Panc1 (cell line): ENCODE data around the gene MAN1A1. TPM values are rescaled to one million over a fixed set of nuclear protein-coding genes. Genes with fewer than 3 reads are reported as not detected.

Source experiments
- ATAC-seq: fragments of 200-7000 bp; cut with Tn5 transposase; 2 replicates; pipeline ENCODE4 v1.9.1; 2020; ENCODE audit warnings: mild to moderate bottlenecking, moderate library complexity
- BruUV-seq: library from RNA; stranded (reverse); fragments of 400-500 nt; replicated peaks from 2 replicates; lab custom pipeline; 2021; lab: Mats Ljungman, UMichigan
- CTCF ChIA-PET: fragments of 300-600 bp; sonication (Branson Sonifier 250); formaldehyde crosslinking; loops from one replicate; lab custom pipeline; 2022; ENCODE audit warnings: antibody characterized with exemption; lab: Charles Lee
- POLR2A ChIA-PET: fragments of 300-600 bp; sonication (Branson Sonifier 250); formaldehyde crosslinking; loops from one replicate; lab custom pipeline; 2022; ENCODE audit warnings: antibody characterized with exemption; lab: Charles Lee
- DNase-seq: peaks from one replicate; pipeline ENCODE4 v3.0.0-alpha.2; 2010; ENCODE audit warnings: low read depth, low spot score
- H3K27ac ChIP-seq: 2 replicates; pipeline ENCODE4 v1.5.1; 2011; ENCODE audit warnings: mild to moderate bottlenecking, low read length, inconsistent platforms
- H3K27me3 ChIP-seq: fragments of 200-500 bp; sonication (Bioruptor generic); 2 replicates; pipeline ENCODE4 v1.6.0; 2014; ENCODE audit warnings: low read length, inconsistent platforms; ENCODE audit not compliant: control insufficient read depth, insufficient read depth
- H3K36me3 ChIP-seq: fragments of 200-500 bp; sonication (Bioruptor generic); 2 replicates; pipeline ENCODE4 v1.5.1; 2014; ENCODE audit warnings: inconsistent platforms, mild to moderate bottlenecking, low read length, moderate library complexity; ENCODE audit not compliant: control insufficient read depth, insufficient read depth
- H3K4me1 ChIP-seq: 2 replicates; pipeline ENCODE4 v1.5.1; 2011; ENCODE audit warnings: inconsistent platforms, mild to moderate bottlenecking, low read length, moderate library complexity; ENCODE audit not compliant: control insufficient read depth, insufficient read depth
- H3K4me3 ChIP-seq, 2 experiments: 2 replicates each; pipeline ENCODE4 v1.5.1; 2011 to 2012; ENCODE audit warnings: low read depth in 2 of 2, low read length in 2 of 2, mild to moderate bottlenecking in 2 of 2, inconsistent platforms in 1 of 2, moderate library complexity in 1 of 2
- H3K9me3 ChIP-seq: fragments of 200-500 bp; sonication (Bioruptor generic); 2 replicates; pipeline ENCODE4 v1.5.1; 2014; ENCODE audit warnings: low read depth, mild to moderate bottlenecking, inconsistent platforms, low read length, moderate library complexity; ENCODE audit not compliant: control insufficient read depth, insufficient read depth
- CTCF ChIP-seq: fragments of 450-650 bp; IDR thresholded peaks from 2 replicates; pipeline ENCODE4 v1.5.1; 2017; ENCODE audit warnings: mild to moderate bottlenecking
- POLR2AphosphoS5 ChIP-seq: IDR thresholded peaks from 2 replicates; pipeline ENCODE4 v1.6.1; 2012; ENCODE audit warnings: mild to moderate bottlenecking, low read depth, low read length, moderate library complexity
- REST ChIP-seq, 2 experiments: IDR thresholded peaks; 2 replicates each; pipeline ENCODE4 v1.6.1; 2011 to 2012; ENCODE audit warnings: low read depth in 2 of 2, control low read depth in 1 of 2, low read length in 1 of 2, mild to moderate bottlenecking in 1 of 2, moderate library complexity in 1 of 2; ENCODE audit not compliant: insufficient read depth in 1 of 2
- SIN3A ChIP-seq: IDR thresholded peaks from 2 replicates; pipeline ENCODE4 v1.6.1; 2012; ENCODE audit warnings: low read depth, mild to moderate bottlenecking, low read length, moderate library complexity, borderline replicate concordance; ENCODE audit not compliant: insufficient read depth
- TCF7L2 ChIP-seq: IDR thresholded peaks from 2 replicates; pipeline ENCODE4 v1.6.1; 2011; ENCODE audit warnings: mild to moderate bottlenecking, low read depth, low read length, inconsistent platforms
- in situ Hi-C: cut with HindIII; loops from 2 replicates; pipeline ENCODE4 v1.10.0; 2016; ENCODE audit warnings: low sequenced_read_pairs, low pct_unique_long_range_greater_than_20kb
- intact Hi-C: fragments of 100-400 bp; cut with micrococcal nuclease; formaldehyde crosslinking; loops from one replicate; pipeline ENCODE4 v1.10.0; 2022; ENCODE audit not compliant: unreplicated experiment
- total RNA-seq: library from RNA; stranded (reverse); gene quantifications from one replicate; pipeline ENCODE4 v1.2.1, GENCODE V29; 2021; ENCODE audit not compliant: unreplicated experiment

MAN1A1 gene
- total RNA-seq, 1 experiment from 2014 or later: 3.2 TPM

- BruUV-seq: no TSS peak
- Histone ChIP-seq H3K4me3 (peak overlapping the region in 1 of 2 experiments; percentile 16; a peak in 1 of 4 replicates), H3K36me3 (no peaks in the 10 kb centered on the region), H3K27ac (peak overlapping the region; percentile 53; the same call in 1 of the 2 replicates), H3K9me3 (no peaks in the 10 kb centered on the region), H3K27me3 (no peaks in the 10 kb centered on the region), H3K4me1 (peaks cover 18% of the 10 kb centered on the region)
- TF ChIP-seq POLR2AphosphoS5: no peak; the same call in 1 of the 2 replicates
- no peak for TF ChIP-seq TCF7L2
- TF ChIP-seq REST (IDR thresholded peaks at IDR 0.05; ENCODE audit: insufficient read depth in 1 of 2, low read depth in 2 of 2, low read length in 1 of 2): no peak
- no peak for TF ChIP-seq SIN3A
- TF ChIP-seq CTCF: no peak
- peak; percentile 94 for DNase-seq
- intact Hi-C loops: loop anchor here (5.0 to 10.0 kb wide), 3 partner anchors 205 to 1680 kb away; no protein-coding TSS in a partner anchor
- POLR2A ChIA-PET: interaction anchor here (0.7 kb wide), 1 partner anchor 432 kb away, joined by 7 read pairs; no protein-coding TSS in a partner anchor
- CTCF ChIA-PET: interaction anchor here (1.3 to 1.7 kb wide), 2 partner anchors 203 to 1908 kb away, joined by 3 to 6 read pairs; no protein-coding TSS in a partner anchor
- peak; percentile 85 for ATAC-seq
- in situ Hi-C loops: no loop called here
Measured at GRCh38 chr6:119147101-119148053, 202.2 kb downstream of the MAN1A1 start.

GRCh38 chr6:119145111-119145510 lies 204.4 kb downstream of the MAN1A1 start:
- ChIA-PET POLR2A (no interaction called here), CTCF (interaction anchor here (0.5 kb wide), 1 partner anchor 9 kb away, joined by 4 read pairs; no protein-coding TSS in a partner anchor)
- no peak for TF ChIP-seq POLR2AphosphoS5
- no peak for TF ChIP-seq REST (IDR thresholded peaks at IDR 0.05; ENCODE audit: insufficient read depth in 1 of 2, low read depth in 2 of 2, low read length in 1 of 2)
- TF ChIP-seq TCF7L2: no peak
- no peak for TF ChIP-seq SIN3A
- TF ChIP-seq CTCF: no peak
- H3K27ac ChIP-seq: no peak overlapping the region
- no peak for DNase-seq
- no peak overlapping the region for H3K4me3 ChIP-seq
- no TSS peak for BruUV-seq
- peaks cover 18% of the 10 kb centered on the region for H3K4me1 ChIP-seq
- peak; percentile 49; the same call in 1 of the 2 replicates for ATAC-seq
- intact Hi-C loops (loop anchor here (5.0 to 10.0 kb wide), 3 partner anchors 207 to 1682 kb away; no protein-coding TSS in a partner anchor), in situ Hi-C loops (no loop called here)
- no peaks in the 10 kb centered on the region for H3K27me3 ChIP-seq
- H3K36me3 ChIP-seq: no peaks in the 10 kb centered on the region
- no peaks in the 10 kb centered on the region for H3K9me3 ChIP-seq
